PC-9 (cell line): Measurements from ENCODE around the gene C16orf90. TPM values are rescaled to one million over a fixed set of nuclear protein-coding genes. Genes with fewer than 3 reads are reported as not detected.

Experiments
- BruUV-seq: library from RNA; stranded (reverse); fragments of 400-500 nt; replicated peaks from 2 replicates; lab custom pipeline; 2021; lab: Mats Ljungman, UMichigan
- CTCF ChIA-PET: fragments of 300-600 bp; sonication (Branson Sonifier 250); formaldehyde crosslinking; loops from one replicate; lab custom pipeline; 2022; ENCODE audit warnings: antibody characterized with exemption; lab: Charles Lee
- POLR2A ChIA-PET: fragments of 300-600 bp; sonication (Branson Sonifier 250); formaldehyde crosslinking; loops from one replicate; lab custom pipeline; 2022; ENCODE audit warnings: antibody characterized with exemption; ENCODE audit not compliant: unreplicated experiment; lab: Charles Lee
- DNase-seq, 2 experiments: peaks; one replicate each; pipeline versions ENCODE4 v3.0.0 to v3.0.0-alpha.2; 2015 to 2022; ENCODE audit warnings: mixed read lengths in 1 of 2
- H2AFZ ChIP-seq: fragments of 200-600 bp; sonication (generic); 2 replicates; pipeline ENCODE4 v1.8.1; 2017; ENCODE audit warnings: antibody characterized with exemption
- H3F3A ChIP-seq: fragments of 200-600 bp; sonication (generic); 2 replicates; pipeline ENCODE4 v1.8.1; 2017; ENCODE audit warnings: antibody characterized with exemption, mild to moderate bottlenecking, low read depth; ENCODE audit not compliant: insufficient read depth
- H3K27ac ChIP-seq: fragments of 200-600 bp; sonication (generic); 2 replicates; pipeline ENCODE4 v1.6.1; 2016; ENCODE audit warnings: mixed run types
- H3K27me3 ChIP-seq: fragments of 200-600 bp; sonication (generic); 2 replicates; pipeline ENCODE4 v1.6.1; 2016; ENCODE audit warnings: low read depth, mixed run types; ENCODE audit not compliant: insufficient read depth
- H3K36me3 ChIP-seq: fragments of 200-600 bp; sonication (generic); 2 replicates; pipeline ENCODE4 v1.6.1; 2016; ENCODE audit warnings: low read depth, mixed run types
- H3K4me1 ChIP-seq: fragments of 200-600 bp; sonication (generic); replicated peaks from 2 replicates; pipeline ENCODE4 v1.6.1; 2016; ENCODE audit warnings: mixed run types; ENCODE audit not compliant: insufficient read depth
- H3K4me2 ChIP-seq: fragments of 200-600 bp; sonication (generic); 2 replicates; pipeline ENCODE4 v1.6.1; 2017; ENCODE audit warnings: mixed run types
- H3K4me3 ChIP-seq: fragments of 200-600 bp; sonication (generic); 2 replicates; pipeline ENCODE4 v1.6.1; 2016; ENCODE audit warnings: mixed run types
- H3K79me2 ChIP-seq: fragments of 200-600 bp; sonication (generic); 2 replicates; pipeline ENCODE4 v1.6.1; 2017; ENCODE audit warnings: low read depth, mixed run types
- H3K9me2 ChIP-seq: fragments of 200-600 bp; sonication (generic); 2 replicates; pipeline ENCODE4 v1.8.1; 2017; ENCODE audit warnings: mild to moderate bottlenecking; ENCODE audit not compliant: insufficient read depth
- H3K9me3 ChIP-seq: fragments of 200-600 bp; sonication (generic); 2 replicates; pipeline ENCODE4 v1.8.1; 2016; ENCODE audit warnings: low read depth; ENCODE audit not compliant: insufficient read depth
- H4K20me1 ChIP-seq: fragments of 200-600 bp; sonication (generic); 2 replicates; pipeline ENCODE4 v1.8.1; 2017; ENCODE audit not compliant: insufficient read depth
- EZH2 ChIP-seq: fragments of 200-600 bp; sonication (generic); IDR thresholded peaks from 2 replicates; pipeline ENCODE4 v1.8.0; 2017; ENCODE audit warnings: antibody characterized with exemption, low read depth
- intact Hi-C: fragments of 100-400 bp; cut with micrococcal nuclease; formaldehyde crosslinking; loops from one replicate; pipeline ENCODE4 v1.10.0; 2022; ENCODE audit not compliant: unreplicated experiment
- microRNA-seq: library from miRNA; unstranded; fragments of <30 nt; microRNA quantifications from one replicate; pipeline ENCODE4 v1.2.0, GENCODE V29; 2021; ENCODE audit warnings: borderline number of aligned reads, borderline replicate concordance
- total RNA-seq: library from RNA; stranded (reverse); gene quantifications from 2 replicates; pipeline ENCODE4 v1.2.3, GENCODE V29; 2021

The C16orf90 gene
- total RNA-seq, 1 experiment from 2014 or later, result not detected

- H2AFZ ChIP-seq, result no peak overlapping the region
- no peaks in the 10 kb centered on the region for H3K4me1 ChIP-seq
- ChIA-PET CTCF (no interaction called here), POLR2A (interaction anchor here (0.6 kb wide), 1 partner anchor 13 kb away, joined by 3 read pairs; no protein-coding TSS in a partner anchor)
- H3K27ac ChIP-seq, result no peak overlapping the region
- H3K4me3 ChIP-seq, result no peak overlapping the region
- no peaks in the 10 kb centered on the region for H3F3A ChIP-seq
- TSS peak; percentile 74 for BruUV-seq
- no peak for TF ChIP-seq EZH2
- no peaks in the 10 kb centered on the region for H3K9me3 ChIP-seq
- H3K27me3 ChIP-seq, result peaks cover 25% of the 10 kb centered on the region
- intact Hi-C loops, result no loop called here
- H3K79me2 ChIP-seq, result no peaks in the 10 kb centered on the region
- no peak for DNase-seq
- no peaks in the 10 kb centered on the region for H3K9me2 ChIP-seq
- H3K36me3 ChIP-seq, result no peaks in the 10 kb centered on the region
- no peaks in the 10 kb centered on the region for H4K20me1 ChIP-seq
- no peak overlapping the region for H3K4me2 ChIP-seq
Measured at GRCh38 chr16:3444032-3444388, 51.3 kb downstream of the C16orf90 start.

Small RNA genes lying within 50 kb of the gene (microRNA-seq; reads per million reads assigned to microRNA genes)
- gene MIR6126, result not detected

Other genes with a start within 250 kb of the C16orf90 start
- gene MEFV, start 238.9 kb downstream of the C16orf90 start, total RNA-seq, result not detected in 2 replicates
- 36.8 and 49.8 TPM in 2 replicates for gene ZNF263, start 212.0 kb downstream of the C16orf90 start, total RNA-seq
- gene TIGD7, start 190.1 kb downstream of the C16orf90 start, total RNA-seq, result 8.7 and 10.9 TPM in 2 replicates
- gene ZNF75A, start 190.0 kb downstream of the C16orf90 start, total RNA-seq, result 32.2 and 35.2 TPM in 2 replicates
- gene OR2C1, start 139.6 kb downstream of the C16orf90 start, total RNA-seq, result not detected in 2 replicates
- 15.5 and 16.4 TPM in 2 replicates for gene ZSCAN32, start 94.5 kb downstream of the C16orf90 start, total RNA-seq
- gene ZNF174, start 94.3 kb downstream of the C16orf90 start, total RNA-seq, result 12.1 and 13.2 TPM in 2 replicates
- gene ZNF597, start 52.0 kb downstream of the C16orf90 start, total RNA-seq, result 1.5 and 1.8 TPM in 2 replicates
- 57.5 and 58.7 TPM in 2 replicates for gene NAA60, start 51.8 kb downstream of the C16orf90 start, total RNA-seq
- 47.0 and 61.4 TPM in 2 replicates for gene CLUAP1, start 5.5 kb upstream of the C16orf90 start, total RNA-seq
- gene NLRC3, start 81.9 kb upstream of the C16orf90 start, total RNA-seq, result not detected in 2 replicates
- 11.5 and 13.8 TPM in 2 replicates for gene SLX4, start 116.1 kb upstream of the C16orf90 start, total RNA-seq
- 46.8 and 63.3 TPM in 2 replicates for gene DNASE1, start 159.2 kb upstream of the C16orf90 start, total RNA-seq
- gene TRAP1, start 222.0 kb upstream of the C16orf90 start, total RNA-seq, result 204 and 258 TPM in 2 replicates